Measurements from ENCODE around the gene ANAPC15. TPM values are rescaled to one million over a fixed set of nuclear protein-coding genes. Genes with fewer than 3 reads are reported as not detected.

Gene ANAPC15
- total and polyA plus RNA-seq, 2 donors (not counting 3 experiments of a cell fraction or from before 2014, with no cell fraction given), result 67.0 to 70.5 TPM

DNA sequence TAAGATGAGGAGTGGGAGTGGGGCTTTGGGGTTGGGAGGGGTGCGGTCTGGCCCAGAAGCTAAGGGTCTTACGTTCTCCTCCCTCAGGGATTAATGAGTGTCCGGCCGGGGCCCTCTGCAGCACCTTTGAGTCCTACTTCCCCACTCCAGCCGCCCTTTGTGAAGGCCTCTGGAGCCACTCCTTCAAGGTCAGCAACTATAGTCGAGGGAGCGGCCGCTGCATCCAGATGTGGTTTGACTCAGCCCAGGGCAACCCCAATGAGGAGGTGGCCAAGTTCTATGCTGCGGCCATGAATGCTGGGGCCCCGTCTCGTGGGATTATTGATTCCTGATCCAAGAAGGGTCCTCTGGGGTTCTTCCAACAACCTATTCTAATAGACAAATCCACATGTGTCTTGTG is 27.0 kb upstream of the ANAPC15 start:
- dilution Hi-C loops (cut with MboI; ENCODE audit: extremely low pct_ligation_motif_present, low sequenced_read_pairs) (no loop called here), intact Hi-C loops (cut with micrococcal nuclease) (no loop called here)
- H3K9me1 ChIP-seq (replicated peaks; ENCODE audit: control insufficient read depth, extremely low read depth, insufficient read depth, low read length), result no peaks in the 10 kb centered on the region
- no peak for FAIRE-seq
- TF ChIP-seq, protein P1, sequence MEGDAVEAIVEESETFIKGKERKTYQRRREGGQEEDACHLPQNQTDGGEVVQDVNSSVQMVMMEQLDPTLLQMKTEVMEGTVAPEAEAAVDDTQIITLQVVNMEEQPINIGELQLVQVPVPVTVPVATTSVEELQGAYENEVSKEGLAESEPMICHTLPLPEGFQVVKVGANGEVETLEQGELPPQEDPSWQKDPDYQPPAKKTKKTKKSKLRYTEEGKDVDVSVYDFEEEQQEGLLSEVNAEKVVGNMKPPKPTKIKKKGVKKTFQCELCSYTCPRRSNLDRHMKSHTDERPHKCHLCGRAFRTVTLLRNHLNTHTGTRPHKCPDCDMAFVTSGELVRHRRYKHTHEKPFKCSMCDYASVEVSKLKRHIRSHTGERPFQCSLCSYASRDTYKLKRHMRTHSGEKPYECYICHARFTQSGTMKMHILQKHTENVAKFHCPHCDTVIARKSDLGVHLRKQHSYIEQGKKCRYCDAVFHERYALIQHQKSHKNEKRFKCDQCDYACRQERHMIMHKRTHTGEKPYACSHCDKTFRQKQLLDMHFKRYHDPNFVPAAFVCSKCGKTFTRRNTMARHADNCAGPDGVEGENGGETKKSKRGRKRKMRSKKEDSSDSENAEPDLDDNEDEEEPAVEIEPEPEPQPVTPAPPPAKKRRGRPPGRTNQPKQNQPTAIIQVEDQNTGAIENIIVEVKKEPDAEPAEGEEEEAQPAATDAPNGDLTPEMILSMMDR (IDR thresholded peaks at IDR 0.05; ENCODE audit: extremely low read depth in 1 of 2, insufficient read depth in 1 of 2, low read depth in 1 of 2, low read length in 2 of 2), result no peak
- TF ChIP-seq EZH2 (IDR thresholded peaks at IDR 0.05; ENCODE audit: borderline replicate concordance, low read depth, low read length, severe bottlenecking), result no peak
- no peak for TF ChIP-seq POLR2A (IDR thresholded peaks at IDR 0.05; ENCODE audit: low read depth, low read length)
- no peak for TF ChIP-seq MYC (IDR thresholded peaks at IDR 0.05; ENCODE audit: low read depth, low read length)
- TF ChIP-seq GATA2 (IDR thresholded peaks at IDR 0.05; ENCODE audit: insufficient read depth, insufficient read length, low read depth, low read length), result no peak
- TF ChIP-seq FOS (IDR thresholded peaks at IDR 0.05; ENCODE audit: borderline replicate concordance, insufficient read depth, low read length), result no peak
- TF ChIP-seq JUN (IDR thresholded peaks at IDR 0.05; ENCODE audit: borderline replicate concordance, insufficient read depth, insufficient read length, low read depth), result no peak
- TF ChIP-seq POLR2AphosphoS5 (IDR thresholded peaks at IDR 0.05; ENCODE audit: insufficient read depth, low read depth, low read length), result no peak
- TF ChIP-seq, protein P2, sequence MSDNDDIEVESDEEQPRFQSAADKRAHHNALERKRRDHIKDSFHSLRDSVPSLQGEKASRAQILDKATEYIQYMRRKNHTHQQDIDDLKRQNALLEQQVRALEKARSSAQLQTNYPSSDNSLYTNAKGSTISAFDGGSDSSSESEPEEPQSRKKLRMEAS (IDR thresholded peaks at IDR 0.05; ENCODE audit: insufficient read depth, insufficient read length), result no peak
- BruUV-seq (replicated peaks), result no TSS peak
- no peaks in the 10 kb centered on the region for H3K79me2 ChIP-seq (ENCODE audit: control insufficient read depth, insufficient read depth, low read length)
- H3K9ac ChIP-seq (replicated peaks; ENCODE audit: extremely low read depth, insufficient read depth, low read length), result no peak overlapping the region
- H2AFZ ChIP-seq (ENCODE audit: low read depth, low read length), result no peak overlapping the region
- no peak for DNase-seq (ENCODE audit: low read depth, low spot score)
- H3K4me2 ChIP-seq (ENCODE audit: insufficient read depth, low read length), result no peak overlapping the region
- H3K4me1 ChIP-seq (ENCODE audit: control insufficient read depth, extremely low read depth, insufficient read depth, low read length), result no peaks in the 10 kb centered on the region
- H3K4me3 ChIP-seq (replicated peaks in 1 of 3; ENCODE audit: insufficient read depth in 1 of 3, low read depth in 1 of 3, low read length in 3 of 3), result no peak overlapping the region
- H3K36me3 ChIP-seq (ENCODE audit: control insufficient read depth in 2 of 2, extremely low read depth in 1 of 2, insufficient read depth in 2 of 2, low read length in 2 of 2), result no peaks in the 10 kb centered on the region
- ChIA-PET POLR2A (no interaction called here), CTCF (interaction anchor here (2.8 kb wide), 1 partner anchor 114 kb away, joined by 13 read pairs; no protein-coding TSS in a partner anchor)
- peaks cover 7 to 10% of the 10 kb centered on the region in 2 experiments for H3K27me3 ChIP-seq (ENCODE audit: control insufficient read depth in 2 of 2, insufficient read depth in 2 of 2, low read length in 2 of 2)
- H3K27ac ChIP-seq (ENCODE audit: insufficient read depth, low read depth, low read length), result no peak overlapping the region
- no peaks in the 10 kb centered on the region for H3K9me3 ChIP-seq (replicated peaks; ENCODE audit: control insufficient read depth, insufficient read depth, low read length)
- no peaks in the 10 kb centered on the region for H4K20me1 ChIP-seq (replicated peaks; ENCODE audit: control insufficient read depth, extremely low read depth, insufficient read depth, low read length)

Measured in endothelial cell of umbilical vein (primary cell).